Liver (tissue), 9 donors: ENCODE measurements around the gene IGF1R. TPM values are rescaled to one million over a fixed set of nuclear protein-coding genes. Genes with fewer than 3 reads are reported as not detected.

Experiments
- DNase-seq: peaks from one replicate; pipeline ENCODE4 v3.0.0-alpha.2; 2017; ENCODE audit warnings: low spot score
- H3K27ac ChIP-seq, 2 donors: one replicate each; pipeline ENCODE4 v1.7.0; 2013; ENCODE audit warnings: inconsistent platforms in 2 of 2, low read length in 2 of 2, control low read depth in 1 of 2, low read depth in 1 of 2, mild to moderate bottlenecking in 1 of 2
- H3K27me3 ChIP-seq, 4 donors: one replicate each; pipeline versions ENCODE4 v1.6.1 to v1.7.0; 2013; ENCODE audit warnings: low read length in 3 of 4, inconsistent platforms in 1 of 4, mild to moderate bottlenecking in 1 of 4, moderate library complexity in 1 of 4; ENCODE audit not compliant: control insufficient read depth in 4 of 4, insufficient read depth in 4 of 4
- H3K36me3 ChIP-seq, 4 donors: one replicate each; pipeline versions ENCODE4 v1.6.1 to v1.7.0; 2013; ENCODE audit warnings: low read length in 3 of 4, mild to moderate bottlenecking in 3 of 4, low read depth in 1 of 4, moderate library complexity in 1 of 4; ENCODE audit not compliant: control insufficient read depth in 4 of 4, insufficient read depth in 3 of 4
- H3K4me1 ChIP-seq, 4 donors: one replicate each; pipeline versions ENCODE4 v1.6.1 to v1.7.0; 2013; ENCODE audit warnings: low read length in 3 of 4, mild to moderate bottlenecking in 3 of 4, moderate library complexity in 1 of 4; ENCODE audit not compliant: control insufficient read depth in 4 of 4, insufficient read depth in 4 of 4
- H3K4me3 ChIP-seq, 3 donors: one replicate each; pipeline versions ENCODE4 v1.6.1 to v1.7.0; 2013; ENCODE audit warnings: low read length in 3 of 3, control low read depth in 1 of 3, low read depth in 1 of 3, mild to moderate bottlenecking in 1 of 3
- H3K9ac ChIP-seq, 2 donors: one replicate each; pipeline ENCODE4 v1.7.0; 2013; ENCODE audit warnings: low read length in 2 of 2, mild to moderate bottlenecking in 2 of 2, moderate library complexity in 2 of 2, control low read depth in 1 of 2, low read depth in 1 of 2
- H3K9me3 ChIP-seq, 4 donors: one replicate each; pipeline versions ENCODE4 v1.6.1 to v1.7.0; 2013; ENCODE audit warnings: low read length in 3 of 4; ENCODE audit not compliant: control insufficient read depth in 4 of 4
- FOXA1 ChIP-seq: IDR thresholded peaks from 2 replicates; pipeline ENCODE4 v1.6.1; 2016; ENCODE audit warnings: antibody characterized with exemption
- FOXA2 ChIP-seq: IDR thresholded peaks from 2 replicates; pipeline ENCODE4 v1.6.1; 2016; ENCODE audit warnings: antibody characterized with exemption
- GABPA ChIP-seq, 2 donors: IDR thresholded peaks in 1 of 2; conservative IDR thresholded peaks in 1 of 2; 2 replicates each; pipeline ENCODE4 v1.6.1; 2016; ENCODE audit warnings: antibody characterized with exemption in 2 of 2, mild to moderate bottlenecking in 1 of 2, moderate library complexity in 1 of 2
- HNF4A ChIP-seq, 2 donors: conservative IDR thresholded peaks; 2 replicates each; pipeline ENCODE4 v1.6.1; 2016; ENCODE audit warnings: antibody characterized with exemption in 2 of 2, mild to moderate bottlenecking in 2 of 2
- HNF4G ChIP-seq: IDR thresholded peaks from 2 replicates; pipeline ENCODE4 v1.6.1; 2016; ENCODE audit warnings: antibody characterized with exemption
- JUND ChIP-seq, 2 donors: IDR thresholded peaks; 2 replicates each; pipeline ENCODE4 v1.6.1; 2016; ENCODE audit warnings: antibody characterized with exemption in 2 of 2
- NR2F2 ChIP-seq: IDR thresholded peaks from 2 replicates; pipeline ENCODE4 v1.6.1; 2016; ENCODE audit warnings: antibody characterized with exemption
- RAD21 ChIP-seq, 2 donors: IDR thresholded peaks; 2 replicates each; pipeline ENCODE4 v1.6.1; 2016; ENCODE audit warnings: antibody characterized with exemption in 2 of 2, mild to moderate bottlenecking in 2 of 2
- SP1 ChIP-seq: IDR thresholded peaks from 2 replicates; pipeline ENCODE4 v1.6.1; 2018; ENCODE audit warnings: antibody characterized with exemption, mild to moderate bottlenecking
- TAF1 ChIP-seq: conservative IDR thresholded peaks from 2 replicates; pipeline ENCODE4 v1.6.1; 2016; ENCODE audit warnings: antibody characterized with exemption, mild to moderate bottlenecking
- YY1 ChIP-seq: IDR thresholded peaks from 2 replicates; pipeline ENCODE4 v1.6.1; 2016; ENCODE audit warnings: antibody characterized with exemption, mild to moderate bottlenecking
- WGBS: extraction: QIAGEN DNeasy Blood & Tissue Kit; methylation state at CpG from one replicate; pipeline ENCODE4 v1.1.7; 2013; 5-methylcytosine and 5-hydroxymethylcytosine counted together
- polyA plus RNA-seq, 2 donors: library from polyadenylated mRNA; stranded (reverse) in 1 of 2; unstranded in 1 of 2; fragments of 200-250 nt in 1 of 2; fragments of >200 nt in 1 of 2; fragmentation: Nextera tagmentation in 1 of 2; extraction: Ambion mirVana in 1 of 2; gene quantifications; one replicate each; pipeline versions ENCODE4 v1.2.1 to v1.2.3, GENCODE V29; 2013 to 2015
- total RNA-seq, 2 donors: library from RNA; depleted of rRNA; stranded (reverse); fragments of >200 nt; gene quantifications; one replicate each; pipeline ENCODE4 v1.2.3, GENCODE V29; 2014
- TF ChIP-seq, protein P1 (sequence below): IDR thresholded peaks from 2 replicates; pipeline ENCODE4 v1.6.1; 2016; ENCODE audit warnings: antibody characterized with exemption, mild to moderate bottlenecking
- TF ChIP-seq, protein P2 (sequence below): fragments of 150-350 bp; IDR thresholded peaks from 2 replicates; pipeline ENCODE4 v1.5.1; 2017; ENCODE audit warnings: improper control_type of control experiment, low read depth, low read length; ENCODE audit not compliant: missing input control
- TF ChIP-seq, protein P3 (sequence below): IDR thresholded peaks from 2 replicates; pipeline ENCODE4 v1.6.1; 2016; ENCODE audit warnings: antibody characterized with exemption
- TF ChIP-seq, protein P4 (sequence below): IDR thresholded peaks from 2 replicates; pipeline ENCODE4 v1.6.1; 2016; ENCODE audit warnings: antibody characterized with exemption
- donor health status: healthy.
- donor health status: healthy.
- donor health status: healthy.
- donor health status: healthy.
- donor health status: healthy.

The IGF1R gene
- total and polyA plus RNA-seq, 4 donors: 0.69 to 10.3 (median 3.2) TPM

DNA sequence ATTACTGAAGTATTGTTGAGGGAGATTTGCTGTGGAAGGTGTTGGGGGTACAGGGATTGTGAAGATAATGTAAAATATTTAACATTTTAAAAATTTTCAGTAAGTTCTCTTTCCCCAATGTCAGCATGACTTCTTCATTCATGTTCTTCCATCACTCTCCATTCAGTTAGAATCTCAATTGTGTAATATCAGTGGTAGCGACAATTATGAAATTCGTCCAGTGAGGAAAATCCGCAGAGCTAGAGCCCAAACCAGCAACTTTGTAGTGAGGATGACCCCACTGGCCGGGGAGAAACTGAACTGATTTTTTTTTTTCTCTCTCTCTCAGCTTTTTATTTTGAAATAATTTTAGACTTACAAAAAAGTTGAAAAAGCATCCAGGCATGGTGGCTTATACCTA lies 187.5 kb downstream of the IGF1R start:
- TF ChIP-seq, protein P1, sequence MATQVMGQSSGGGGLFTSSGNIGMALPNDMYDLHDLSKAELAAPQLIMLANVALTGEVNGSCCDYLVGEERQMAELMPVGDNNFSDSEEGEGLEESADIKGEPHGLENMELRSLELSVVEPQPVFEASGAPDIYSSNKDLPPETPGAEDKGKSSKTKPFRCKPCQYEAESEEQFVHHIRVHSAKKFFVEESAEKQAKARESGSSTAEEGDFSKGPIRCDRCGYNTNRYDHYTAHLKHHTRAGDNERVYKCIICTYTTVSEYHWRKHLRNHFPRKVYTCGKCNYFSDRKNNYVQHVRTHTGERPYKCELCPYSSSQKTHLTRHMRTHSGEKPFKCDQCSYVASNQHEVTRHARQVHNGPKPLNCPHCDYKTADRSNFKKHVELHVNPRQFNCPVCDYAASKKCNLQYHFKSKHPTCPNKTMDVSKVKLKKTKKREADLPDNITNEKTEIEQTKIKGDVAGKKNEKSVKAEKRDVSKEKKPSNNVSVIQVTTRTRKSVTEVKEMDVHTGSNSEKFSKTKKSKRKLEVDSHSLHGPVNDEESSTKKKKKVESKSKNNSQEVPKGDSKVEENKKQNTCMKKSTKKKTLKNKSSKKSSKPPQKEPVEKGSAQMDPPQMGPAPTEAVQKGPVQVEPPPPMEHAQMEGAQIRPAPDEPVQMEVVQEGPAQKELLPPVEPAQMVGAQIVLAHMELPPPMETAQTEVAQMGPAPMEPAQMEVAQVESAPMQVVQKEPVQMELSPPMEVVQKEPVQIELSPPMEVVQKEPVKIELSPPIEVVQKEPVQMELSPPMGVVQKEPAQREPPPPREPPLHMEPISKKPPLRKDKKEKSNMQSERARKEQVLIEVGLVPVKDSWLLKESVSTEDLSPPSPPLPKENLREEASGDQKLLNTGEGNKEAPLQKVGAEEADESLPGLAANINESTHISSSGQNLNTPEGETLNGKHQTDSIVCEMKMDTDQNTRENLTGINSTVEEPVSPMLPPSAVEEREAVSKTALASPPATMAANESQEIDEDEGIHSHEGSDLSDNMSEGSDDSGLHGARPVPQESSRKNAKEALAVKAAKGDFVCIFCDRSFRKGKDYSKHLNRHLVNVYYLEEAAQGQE: no peak
- TF ChIP-seq JUND (IDR thresholded peaks at IDR 0.05): no peak
- TF ChIP-seq, protein P2, sequence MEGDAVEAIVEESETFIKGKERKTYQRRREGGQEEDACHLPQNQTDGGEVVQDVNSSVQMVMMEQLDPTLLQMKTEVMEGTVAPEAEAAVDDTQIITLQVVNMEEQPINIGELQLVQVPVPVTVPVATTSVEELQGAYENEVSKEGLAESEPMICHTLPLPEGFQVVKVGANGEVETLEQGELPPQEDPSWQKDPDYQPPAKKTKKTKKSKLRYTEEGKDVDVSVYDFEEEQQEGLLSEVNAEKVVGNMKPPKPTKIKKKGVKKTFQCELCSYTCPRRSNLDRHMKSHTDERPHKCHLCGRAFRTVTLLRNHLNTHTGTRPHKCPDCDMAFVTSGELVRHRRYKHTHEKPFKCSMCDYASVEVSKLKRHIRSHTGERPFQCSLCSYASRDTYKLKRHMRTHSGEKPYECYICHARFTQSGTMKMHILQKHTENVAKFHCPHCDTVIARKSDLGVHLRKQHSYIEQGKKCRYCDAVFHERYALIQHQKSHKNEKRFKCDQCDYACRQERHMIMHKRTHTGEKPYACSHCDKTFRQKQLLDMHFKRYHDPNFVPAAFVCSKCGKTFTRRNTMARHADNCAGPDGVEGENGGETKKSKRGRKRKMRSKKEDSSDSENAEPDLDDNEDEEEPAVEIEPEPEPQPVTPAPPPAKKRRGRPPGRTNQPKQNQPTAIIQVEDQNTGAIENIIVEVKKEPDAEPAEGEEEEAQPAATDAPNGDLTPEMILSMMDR: no peak
- TF ChIP-seq SP1: no peak
- TF ChIP-seq, protein P3, sequence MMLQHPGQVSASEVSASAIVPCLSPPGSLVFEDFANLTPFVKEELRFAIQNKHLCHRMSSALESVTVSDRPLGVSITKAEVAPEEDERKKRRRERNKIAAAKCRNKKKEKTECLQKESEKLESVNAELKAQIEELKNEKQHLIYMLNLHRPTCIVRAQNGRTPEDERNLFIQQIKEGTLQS: no peak
- no peak for TF ChIP-seq FOXA1
- TF ChIP-seq, protein P4, sequence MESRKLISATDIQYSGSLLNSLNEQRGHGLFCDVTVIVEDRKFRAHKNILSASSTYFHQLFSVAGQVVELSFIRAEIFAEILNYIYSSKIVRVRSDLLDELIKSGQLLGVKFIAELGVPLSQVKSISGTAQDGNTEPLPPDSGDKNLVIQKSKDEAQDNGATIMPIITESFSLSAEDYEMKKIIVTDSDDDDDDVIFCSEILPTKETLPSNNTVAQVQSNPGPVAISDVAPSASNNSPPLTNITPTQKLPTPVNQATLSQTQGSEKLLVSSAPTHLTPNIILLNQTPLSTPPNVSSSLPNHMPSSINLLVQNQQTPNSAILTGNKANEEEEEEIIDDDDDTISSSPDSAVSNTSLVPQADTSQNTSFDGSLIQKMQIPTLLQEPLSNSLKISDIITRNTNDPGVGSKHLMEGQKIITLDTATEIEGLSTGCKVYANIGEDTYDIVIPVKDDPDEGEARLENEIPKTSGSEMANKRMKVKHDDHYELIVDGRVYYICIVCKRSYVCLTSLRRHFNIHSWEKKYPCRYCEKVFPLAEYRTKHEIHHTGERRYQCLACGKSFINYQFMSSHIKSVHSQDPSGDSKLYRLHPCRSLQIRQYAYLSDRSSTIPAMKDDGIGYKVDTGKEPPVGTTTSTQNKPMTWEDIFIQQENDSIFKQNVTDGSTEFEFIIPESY: no peak
- no peak for TF ChIP-seq TAF1
- TF ChIP-seq HNF4A (conservative IDR thresholded peaks at IDR 0.05): no peak
- Histone ChIP-seq H3K9me3 (peaks cover 13 to 49% (median 27%) of the 10 kb centered on the region in 4 donors), H3K4me1 (no peaks in the 10 kb centered on the region), H3K9ac (no peak overlapping the region), H3K4me3 (no peak overlapping the region), H3K36me3 (no peaks in the 10 kb centered on the region), H3K27me3 (peaks cover 0 to 11% (median 4%) of the 10 kb centered on the region in 4 donors), H3K27ac (no peak overlapping the region)
- 75% methylated on average over 4 of the region's 4 CpGs for WGBS
- no peak for DNase-seq

DNA sequence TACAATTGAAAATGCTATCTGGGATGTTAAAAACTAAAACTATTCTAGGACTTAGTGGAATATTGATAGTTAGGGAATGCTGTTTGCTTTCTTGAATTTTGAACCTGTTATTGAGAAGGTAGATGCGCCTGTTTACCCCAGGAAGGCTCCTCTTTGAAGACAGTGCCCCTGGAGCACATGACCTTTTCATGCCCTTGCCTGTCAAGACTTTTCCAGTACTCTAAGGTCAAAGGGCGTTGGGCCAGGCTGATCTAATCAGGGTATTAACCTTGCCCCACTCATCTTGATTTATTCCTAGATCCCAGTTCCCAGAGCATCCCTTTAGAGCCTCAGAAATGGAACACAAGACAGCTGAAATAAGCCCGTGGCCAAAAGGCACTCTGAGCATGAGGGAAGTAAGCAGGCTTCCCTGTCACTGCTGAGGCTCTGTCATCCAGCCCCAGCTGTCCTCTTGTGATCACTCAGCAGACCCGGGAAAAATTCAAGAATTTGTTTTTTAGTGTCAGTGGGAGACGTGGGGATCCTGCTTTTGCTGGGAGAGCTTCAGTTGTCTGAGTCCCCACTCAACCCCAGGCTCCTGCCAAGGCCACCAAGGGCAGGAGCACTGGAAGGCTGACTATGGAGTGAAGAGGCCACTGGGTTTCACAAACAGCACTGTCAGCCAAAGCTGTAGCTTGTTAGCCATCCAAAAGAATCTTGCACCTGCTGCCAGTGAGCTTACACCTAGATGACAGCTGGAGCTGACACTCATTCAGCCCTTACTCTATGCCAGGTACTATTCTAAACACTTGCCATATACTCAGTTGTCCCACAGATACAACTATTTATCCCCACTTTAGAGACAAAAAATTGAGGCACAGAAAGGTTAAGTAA lies 190.3 kb downstream of the IGF1R start:
- Histone ChIP-seq H3K36me3 (no peaks in the 10 kb centered on the region), H3K9ac (no peak overlapping the region), H3K9me3 (peaks cover 6 to 29% (median 13%) of the 10 kb centered on the region in 4 donors), H3K4me1 (peaks cover 0 to 2% (median 0%) of the 10 kb centered on the region in 4 donors), H3K4me3 (no peak overlapping the region), H3K27ac (no peak overlapping the region), H3K27me3 (peaks cover 0 to 23% (median under 1%) of the 10 kb centered on the region in 4 donors)
- 74% methylated on average over 5 of the region's 5 CpGs for WGBS
- DNase-seq: no peak
- TF ChIP-seq HNF4A (conservative IDR thresholded peaks at IDR 0.05) (no peak), FOXA1 (no peak), JUND (IDR thresholded peaks at IDR 0.05) (no peak), RAD21 (IDR thresholded peaks at IDR 0.05) (no peak), YY1 (no peak), GABPA (IDR thresholded peaks at IDR 0.05 in 1 of 2, conservative IDR thresholded peaks at IDR 0.05 in 1 of 2) (no peak), HNF4G (no peak), NR2F2 (no peak), SP1 (no peak), FOXA2 (no peak)
- TF ChIP-seq, protein P2: no peak
- TF ChIP-seq, protein P1: no peak
